ENCODE measurements around the gene TAF1C.

Gene TAF1C

GRCh38 chr16:84194470-84195200 lies 7.8 kb upstream of the TAF1C start:
- Histone ChIP-seq H3K9me2 (ENCODE audit: low read depth, low read length) (no peaks in the 10 kb centered on the region), H3K4me2 (ENCODE audit: low read length) (peak overlapping the region; percentile 42; the same call in 1 of the 2 replicates), H3K9ac (ENCODE audit: low read length) (no peak overlapping the region; the same call in 1 of the 2 replicates), H3K4me1 (ENCODE audit: insufficient read depth, low read length, severe bottlenecking) (peaks cover 19% of the 10 kb centered on the region), H3K27me3 (ENCODE audit: insufficient read depth, low read length) (0 out of 2 replicates have a peak, but pooled peaks cover 4% of the 10 kb centered on the region), H3K36me3 (ENCODE audit: insufficient read depth, low read length) (no peaks in the 10 kb centered on the region), H3K9me3 (ENCODE audit: low read length) (no peaks in the 10 kb centered on the region), H3K4me3 (ENCODE audit: low read depth, low read length, poor library complexity, severe bottlenecking) (peak overlapping the region; percentile 43), H3K27ac (ENCODE audit: low read depth, low read length, poor library complexity, severe bottlenecking) (no peak overlapping the region), H3F3A (ENCODE audit: insufficient read depth, low read length) (no peaks in the 10 kb centered on the region), H2AFZ (ENCODE audit: low read length) (no peak overlapping the region), H4K20me1 (ENCODE audit: insufficient read depth, low read length) (no peaks in the 10 kb centered on the region), H3K79me2 (ENCODE audit: insufficient read depth, low read length) (no peaks in the 10 kb centered on the region)
- TF ChIP-seq CTCF (IDR thresholded peaks at IDR 0.05; ENCODE audit: low read length) (no peak), EZH2 (IDR thresholded peaks at IDR 0.05; ENCODE audit: borderline replicate concordance, low read length) (no peak)

DNA sequence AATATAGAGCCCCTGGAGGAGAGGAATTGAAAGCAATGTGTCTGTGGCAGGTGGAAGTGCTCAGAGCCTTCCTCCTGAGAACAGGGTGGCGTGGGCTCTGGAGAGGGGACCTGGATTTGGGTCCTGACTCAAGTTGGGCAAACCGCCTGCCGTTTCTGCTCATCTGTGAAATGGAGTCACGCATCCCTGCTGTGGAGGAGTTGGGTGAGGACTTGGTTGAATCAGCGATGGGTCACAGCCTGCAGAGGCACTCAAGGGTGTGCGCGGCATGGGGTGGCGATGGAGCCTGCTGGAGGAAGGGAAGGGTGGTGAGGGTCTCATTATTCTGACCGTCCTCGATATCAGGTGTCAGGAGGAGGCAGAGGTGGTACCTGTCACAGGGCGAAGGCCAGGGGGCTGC lies 7.2 kb upstream of the TAF1C start:
- Histone ChIP-seq H3K27me3 (ENCODE audit: insufficient read depth, low read length) (0 out of 2 replicates have a peak, but pooled peaks cover 4% of the 10 kb centered on the region), H2AFZ (ENCODE audit: low read length) (no peak overlapping the region), H3K79me2 (ENCODE audit: insufficient read depth, low read length) (no peaks in the 10 kb centered on the region), H3K4me1 (ENCODE audit: insufficient read depth, low read length, severe bottlenecking) (peaks cover 19% of the 10 kb centered on the region), H3K4me2 (ENCODE audit: low read length) (peak overlapping the region; percentile 42; the same call in 1 of the 2 replicates), H3K27ac (ENCODE audit: low read depth, low read length, poor library complexity, severe bottlenecking) (no peak overlapping the region), H3K36me3 (ENCODE audit: insufficient read depth, low read length) (no peaks in the 10 kb centered on the region), H3K9ac (ENCODE audit: low read length) (peak overlapping the region; percentile 1; the same call in 1 of the 2 replicates), H3F3A (ENCODE audit: insufficient read depth, low read length) (no peaks in the 10 kb centered on the region), H3K9me2 (ENCODE audit: low read depth, low read length) (no peaks in the 10 kb centered on the region), H3K9me3 (ENCODE audit: low read length) (no peaks in the 10 kb centered on the region), H4K20me1 (ENCODE audit: insufficient read depth, low read length) (no peaks in the 10 kb centered on the region), H3K4me3 (ENCODE audit: low read depth, low read length, poor library complexity, severe bottlenecking) (peak overlapping the region; percentile 43)
- no peak for TF ChIP-seq CTCF (IDR thresholded peaks at IDR 0.05; ENCODE audit: low read length)

- Histone ChIP-seq H3K27ac (ENCODE audit: low read depth, low read length, poor library complexity, severe bottlenecking) (no peak overlapping the region), H3K4me2 (ENCODE audit: low read length) (peak overlapping the region; percentile 42; the same call in 1 of the 2 replicates), H3K9me3 (ENCODE audit: low read length) (no peaks in the 10 kb centered on the region), H2AFZ (ENCODE audit: low read length) (no peak overlapping the region), H3K4me3 (ENCODE audit: low read depth, low read length, poor library complexity, severe bottlenecking) (peak overlapping the region; percentile 43), H3K9me2 (ENCODE audit: low read depth, low read length) (no peaks in the 10 kb centered on the region), H3F3A (ENCODE audit: insufficient read depth, low read length) (no peaks in the 10 kb centered on the region), H3K36me3 (ENCODE audit: insufficient read depth, low read length) (no peaks in the 10 kb centered on the region), H4K20me1 (ENCODE audit: insufficient read depth, low read length) (no peaks in the 10 kb centered on the region), H3K79me2 (ENCODE audit: insufficient read depth, low read length) (no peaks in the 10 kb centered on the region), H3K4me1 (ENCODE audit: insufficient read depth, low read length, severe bottlenecking) (peaks cover 19% of the 10 kb centered on the region), H3K9ac (ENCODE audit: low read length) (no peak overlapping the region; the same call in 1 of the 2 replicates), H3K27me3 (ENCODE audit: insufficient read depth, low read length) (0 out of 2 replicates have a peak, but pooled peaks cover 4% of the 10 kb centered on the region)
- TF ChIP-seq EZH2 (IDR thresholded peaks at IDR 0.05; ENCODE audit: borderline replicate concordance, low read length) (no peak), CTCF (IDR thresholded peaks at IDR 0.05; ENCODE audit: low read length) (no peak)
These were observed 6.6 kb upstream of the TAF1C start for GRCh38 chr16:84193480-84193879.

Data from OCI-LY1 (cell line).